GM12873 (cell line): ENCODE data around the gene SLC4A8.

Source experiments
- CTCF ChIP-seq: IDR thresholded peaks from 2 replicates; pipeline ENCODE4 v1.5.1; 2012; ENCODE audit warnings: low read depth, mild to moderate bottlenecking, moderate library complexity, low read length, control low read depth; ENCODE audit not compliant: insufficient read depth; ENCODE audit errors: missing control alignments

SLC4A8 gene

DNA sequence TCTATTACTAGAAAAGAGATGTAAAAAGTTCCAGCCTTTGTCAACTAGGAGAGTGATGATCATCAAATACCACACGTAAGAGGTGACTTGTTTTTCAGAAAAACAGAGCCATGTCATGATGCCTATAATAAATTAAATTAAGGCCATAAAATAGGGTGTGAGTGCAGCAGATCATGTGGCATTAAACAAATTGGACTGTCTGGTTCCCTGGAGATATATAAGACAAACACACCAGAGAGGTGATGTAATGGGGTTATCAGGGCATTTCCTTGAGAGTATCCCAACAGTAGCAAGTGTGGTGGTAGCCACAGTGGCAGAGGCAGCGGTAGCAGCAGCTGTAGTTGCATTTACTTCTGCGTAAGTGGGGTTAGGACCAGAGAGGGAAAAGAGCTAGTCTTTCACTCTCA is 18.8 kb upstream of the SLC4A8 start:
- TF ChIP-seq CTCF = no peak

DNA sequence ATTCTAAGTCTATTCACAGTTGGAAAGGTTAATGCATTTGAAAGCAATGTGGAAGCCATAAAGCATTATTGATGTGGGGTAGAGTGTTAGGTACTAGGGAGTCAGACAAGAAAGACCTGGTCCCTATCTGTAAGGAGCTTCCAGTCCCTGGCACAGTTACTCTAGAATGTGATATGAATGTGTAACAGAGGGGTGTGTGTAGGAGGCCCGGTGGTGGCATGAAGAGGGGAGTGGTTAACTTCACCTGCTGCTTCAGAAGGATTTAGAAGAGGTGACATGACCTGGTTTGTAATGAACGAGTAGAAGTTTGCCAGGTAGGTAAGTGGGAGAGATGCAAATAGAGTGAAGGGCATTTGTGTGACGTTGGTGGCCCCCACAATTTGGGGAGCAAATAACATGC is 18.3 kb upstream of the SLC4A8 start:
- TF ChIP-seq CTCF = no peak

DNA sequence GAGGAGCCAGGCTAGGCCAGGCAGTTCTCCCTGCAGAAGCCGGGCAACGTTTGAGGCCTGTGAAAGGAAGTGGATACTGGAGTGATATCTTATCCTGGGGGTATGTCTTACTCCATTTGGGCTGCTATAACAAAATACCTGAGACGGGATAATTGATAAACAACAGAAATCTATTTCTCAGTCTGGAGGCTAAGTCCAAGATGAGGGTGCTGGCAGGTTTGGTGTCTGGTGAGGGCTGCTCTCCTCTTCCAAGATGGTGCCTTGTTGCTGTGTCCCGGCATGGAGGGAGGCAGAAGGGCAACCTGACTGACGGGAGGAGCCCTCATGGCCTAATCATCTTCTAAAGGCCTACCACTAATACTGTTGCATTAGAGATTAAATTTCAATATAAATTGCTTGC is 17.8 kb upstream of the SLC4A8 start:
- TF ChIP-seq CTCF = no peak

DNA sequence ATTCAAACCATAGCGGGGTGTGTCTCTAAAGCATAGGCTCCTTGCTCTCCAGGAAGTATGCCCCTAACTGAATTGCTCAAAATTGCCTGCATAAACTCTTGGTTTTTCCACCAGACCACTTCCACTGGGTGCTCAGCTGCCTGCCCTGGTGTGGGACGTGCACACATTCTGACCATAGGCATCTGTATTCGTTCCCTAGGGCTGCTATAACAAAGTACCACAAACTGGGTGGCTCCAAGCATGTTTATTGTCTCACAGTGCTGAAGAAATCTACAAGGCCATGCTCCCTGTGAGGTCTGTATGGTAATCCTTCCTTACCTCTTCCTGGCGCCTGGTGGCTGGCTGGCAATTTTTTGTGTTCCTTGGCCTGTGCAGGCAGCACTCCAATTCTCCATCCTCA is 17.0 kb upstream of the SLC4A8 start:
- no peak for TF ChIP-seq CTCF

GRCh38 chr12:51409846-51410245 is 14.8 kb upstream of the SLC4A8 start:
- TF ChIP-seq CTCF = no peak

- no peak for TF ChIP-seq CTCF
Measured at GRCh38 chr12:51413149-51413548, 11.5 kb upstream of the SLC4A8 start.

DNA sequence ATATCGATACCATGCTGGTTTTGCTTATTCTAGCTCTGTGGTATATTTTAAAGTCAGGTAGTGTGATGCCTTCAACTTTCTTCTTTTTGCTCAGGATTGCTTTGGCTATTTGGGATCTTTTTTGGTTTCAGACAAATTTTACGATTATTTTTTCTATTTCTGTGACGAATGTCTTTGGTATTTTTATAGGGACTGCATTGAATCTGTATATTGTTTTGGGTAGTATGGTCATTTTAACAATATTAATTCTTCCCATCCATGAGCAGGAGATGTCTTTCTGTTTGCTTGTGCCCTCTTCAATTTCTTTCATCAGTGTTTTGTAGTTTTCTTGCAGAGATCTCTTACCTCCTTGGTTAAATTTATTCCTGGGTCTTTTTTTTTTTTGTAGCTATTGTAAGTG is 10.8 kb upstream of the SLC4A8 start:
- no peak for TF ChIP-seq CTCF

DNA sequence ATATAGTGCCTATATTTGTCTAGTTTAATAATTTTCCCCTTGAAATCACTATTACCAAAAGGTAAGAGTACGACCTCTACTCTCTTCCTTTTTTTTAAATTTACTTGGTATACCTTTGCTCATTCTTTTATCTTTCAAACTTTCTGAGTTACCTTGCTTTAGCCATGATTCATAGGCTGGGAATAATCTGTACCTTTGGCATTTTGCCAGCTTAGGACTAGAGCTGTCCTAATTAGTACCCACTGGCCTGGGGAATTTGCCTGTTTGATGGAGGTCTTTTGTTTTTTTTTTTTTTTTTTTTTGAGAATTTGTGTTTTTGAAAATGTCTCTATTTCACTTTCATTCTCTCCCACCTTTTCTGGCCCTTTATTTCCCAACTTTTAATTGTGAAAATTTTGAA is 8.7 kb upstream of the SLC4A8 start:
- TF ChIP-seq CTCF = no peak
